ENCODE data around the gene ULBP1.
"Not testable (repeated sequence)": the region's sequence is repeated elsewhere in the genome, so short reads cannot be mapped to it uniquely, and the experiment has no call there.

Gene ULBP1

DNA sequence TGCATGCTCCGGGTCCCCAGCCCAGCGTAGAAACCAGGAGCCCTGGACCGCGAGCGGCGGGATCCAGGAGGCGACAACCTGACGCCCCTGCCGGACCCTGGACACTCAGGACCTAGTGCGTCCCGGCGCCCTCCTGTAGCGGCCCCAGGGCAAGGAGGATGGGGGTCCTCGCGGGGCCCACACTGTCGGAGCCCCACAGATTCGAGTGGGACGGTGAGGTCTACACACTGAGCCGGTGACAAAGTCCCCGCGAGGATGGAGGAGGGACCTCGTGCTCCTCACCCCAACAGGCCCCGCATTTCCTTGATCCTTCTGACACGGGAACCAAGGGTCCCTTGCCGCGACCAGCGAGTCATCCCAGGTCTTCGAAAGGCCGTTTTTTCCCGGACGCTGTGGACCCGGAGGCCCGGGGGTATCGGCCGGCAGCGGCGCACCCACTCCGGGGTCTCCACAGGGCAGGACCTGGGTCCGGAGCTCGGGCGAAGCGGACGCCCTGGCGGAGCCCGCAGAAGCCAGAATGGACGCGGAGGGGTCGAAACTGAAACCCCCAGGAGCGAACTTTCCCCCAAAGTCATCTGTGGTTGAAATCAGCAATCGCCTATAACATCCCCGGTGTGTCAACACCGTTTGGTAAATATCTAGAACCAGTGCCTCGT lies 9.3 kb upstream of the ULBP1 start:
- not testable (repeated sequence) for DNase-seq

- not testable (repeated sequence) for DNase-seq
These were observed 8.6 kb upstream of the ULBP1 start for GRCh38 chr6:149954984-149955653.

GRCh38 chr6:149955654-149956317 lies 8.0 kb upstream of the ULBP1 start:
- DNase-seq = not testable (repeated sequence)

DNA sequence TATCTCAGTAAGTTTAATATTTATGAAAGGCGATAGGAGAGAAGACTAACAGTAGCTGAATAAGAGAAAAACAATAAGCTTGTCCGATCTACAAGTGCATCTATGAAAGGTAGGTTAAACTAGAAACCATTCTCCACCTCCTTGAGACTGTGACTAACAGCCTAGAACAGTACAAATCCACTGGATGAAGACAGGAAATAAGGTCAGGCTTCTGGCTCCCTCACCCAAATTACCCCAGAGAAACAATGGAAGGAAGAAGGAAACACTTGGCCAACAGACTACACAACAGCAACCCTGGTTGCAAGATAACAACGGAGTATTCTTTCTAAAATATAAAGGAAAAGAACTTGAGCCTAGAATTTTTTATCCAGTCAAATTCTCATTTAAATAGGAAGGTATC lies 5.6 kb upstream of the ULBP1 start:
- not testable (repeated sequence) for DNase-seq

- not testable (repeated sequence) for DNase-seq
These were observed 3.9 kb upstream of the ULBP1 start for GRCh38 chr6:149959806-149960205.

- no peak for DNase-seq
These were observed 3.3 kb upstream of the ULBP1 start for GRCh38 chr6:149960488-149960887.

GRCh38 chr6:149961728-149962425 lies 1.9 kb upstream of the ULBP1 start:
- peak; percentile 9 to 16 for DNase-seq

DNA sequence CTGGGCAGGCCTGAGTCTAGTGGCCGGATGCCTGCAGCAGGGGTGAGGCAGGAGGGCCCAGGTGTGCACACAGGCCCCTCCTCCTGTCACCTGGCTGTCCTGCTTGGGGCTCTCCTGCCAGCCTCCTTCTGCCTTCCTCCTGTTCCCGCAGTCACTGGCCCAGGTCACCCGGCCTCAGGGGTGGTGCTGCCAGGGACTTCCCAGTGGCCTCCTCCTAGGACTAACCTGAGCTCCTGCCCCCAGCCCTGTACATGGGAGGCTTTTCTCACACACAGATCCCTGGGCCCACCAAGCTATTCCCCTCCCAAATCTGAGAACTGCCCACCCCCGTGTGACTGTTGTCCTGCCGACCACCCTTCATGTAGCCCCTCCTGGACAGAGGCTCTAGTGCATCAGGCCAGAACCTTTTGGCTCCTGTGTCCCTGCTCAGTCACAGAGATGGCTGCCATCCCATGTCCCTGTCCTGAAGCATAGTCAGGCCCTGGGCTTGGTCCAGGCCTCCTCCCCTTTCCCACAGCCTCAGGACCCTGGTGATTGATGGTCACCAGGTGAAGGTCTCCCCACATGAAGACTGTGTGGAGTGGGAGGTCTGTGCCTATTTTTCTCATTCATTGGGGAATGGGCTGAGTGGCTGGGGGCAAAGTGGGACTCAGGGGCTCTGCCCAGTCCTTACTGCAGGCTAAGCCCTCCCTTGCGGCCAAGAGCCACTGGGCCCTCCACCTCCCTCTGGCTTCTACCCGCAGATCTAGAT lies 1.1 kb upstream of the ULBP1 start:
- no peak for DNase-seq

DNA sequence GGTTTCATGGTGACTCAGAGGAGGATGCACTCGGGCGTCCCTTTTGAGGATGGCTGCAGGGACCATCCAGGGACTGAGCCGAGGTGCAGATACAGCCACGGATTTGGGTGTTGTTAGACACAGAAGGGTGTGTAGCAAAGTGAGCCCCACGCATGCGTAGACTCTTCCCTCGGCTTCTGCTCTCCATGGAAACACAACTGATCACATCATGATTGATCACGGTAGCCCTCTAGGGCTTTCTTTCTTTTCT lies 606 bp upstream of the ULBP1 start:
- DNase-seq = peak; percentile 57 to 70

GRCh38 chr6:149964308-149965193 lies 808 bp downstream of the ULBP1 start:
- no peak for DNase-seq

GRCh38 chr6:149965194-149966020 lies 1.7 kb downstream of the ULBP1 start:
- DNase-seq = no peak

DNA sequence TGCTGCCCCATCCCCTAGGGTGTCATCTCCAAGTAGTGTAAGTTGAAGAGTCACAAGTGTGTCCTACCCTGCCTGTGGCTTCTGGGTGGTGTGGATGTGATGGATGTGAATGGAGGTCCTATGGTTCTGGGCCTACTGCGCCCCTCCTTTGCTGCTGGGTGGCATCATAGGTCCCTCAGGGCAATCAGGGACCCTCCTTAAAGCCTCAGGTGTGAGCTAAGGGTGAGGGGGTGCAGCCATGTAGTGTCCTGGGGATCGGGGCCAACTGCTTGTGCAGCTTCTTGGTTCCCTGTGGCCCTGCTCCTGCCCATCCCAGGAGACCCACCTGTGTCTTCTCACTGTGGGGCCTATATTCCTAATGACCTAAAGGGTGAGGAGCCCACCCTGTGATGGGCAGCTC lies 2.6 kb downstream of the ULBP1 start:
- not testable (repeated sequence) for DNase-seq

GRCh38 chr6:149967591-149967990 lies 3.8 kb downstream of the ULBP1 start:
- no peak for DNase-seq

DNA sequence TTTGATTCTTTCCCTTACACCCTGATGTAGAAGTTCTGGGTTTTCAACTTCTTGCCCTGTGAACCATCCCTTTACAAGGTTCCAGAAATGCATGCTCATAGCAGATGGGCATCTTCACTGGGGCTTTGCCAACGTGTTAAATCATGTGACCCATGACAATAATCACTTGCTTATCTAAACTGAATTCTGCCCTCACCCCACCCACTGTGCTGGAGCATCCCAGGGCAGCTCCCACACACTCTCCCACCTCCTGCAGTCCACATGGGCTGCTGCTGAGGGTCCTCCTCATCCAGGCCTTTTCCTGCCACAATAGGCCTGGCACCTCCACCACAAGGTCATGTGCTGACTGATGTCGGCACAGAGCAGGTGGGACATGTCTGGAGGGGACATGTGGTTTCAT lies 4.3 kb downstream of the ULBP1 start:
- DNase-seq = not testable (repeated sequence)

GRCh38 chr6:149968909-149969308 lies 5.2 kb downstream of the ULBP1 start:
- DNase-seq = not testable (repeated sequence)

GRCh38 chr6:149969635-149970034 lies 5.9 kb downstream of the ULBP1 start:
- no peak for DNase-seq

DNA sequence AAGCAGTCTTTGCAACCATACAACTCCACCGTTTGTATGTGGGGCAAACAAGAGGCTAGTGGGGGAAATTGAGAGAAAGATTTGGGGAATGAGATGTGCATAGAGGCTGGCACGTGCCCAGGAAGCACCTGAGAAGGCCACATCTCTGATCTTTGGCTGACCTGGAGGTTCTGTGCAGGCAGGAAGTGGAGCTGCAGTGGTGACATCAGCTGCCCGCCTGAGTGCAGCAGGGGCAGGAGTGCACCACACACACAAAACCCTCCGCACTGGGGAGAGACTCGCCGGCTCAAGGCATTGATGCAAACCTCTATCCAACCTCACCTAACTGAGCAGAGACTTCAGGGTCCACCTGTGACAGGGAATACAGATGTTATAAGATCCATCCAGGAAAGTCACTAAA lies 10.7 kb downstream of the ULBP1 start:
- not testable (repeated sequence) for DNase-seq

GRCh38 chr6:149974825-149975224 lies 11.1 kb downstream of the ULBP1 start:
- no peak for DNase-seq

DNA sequence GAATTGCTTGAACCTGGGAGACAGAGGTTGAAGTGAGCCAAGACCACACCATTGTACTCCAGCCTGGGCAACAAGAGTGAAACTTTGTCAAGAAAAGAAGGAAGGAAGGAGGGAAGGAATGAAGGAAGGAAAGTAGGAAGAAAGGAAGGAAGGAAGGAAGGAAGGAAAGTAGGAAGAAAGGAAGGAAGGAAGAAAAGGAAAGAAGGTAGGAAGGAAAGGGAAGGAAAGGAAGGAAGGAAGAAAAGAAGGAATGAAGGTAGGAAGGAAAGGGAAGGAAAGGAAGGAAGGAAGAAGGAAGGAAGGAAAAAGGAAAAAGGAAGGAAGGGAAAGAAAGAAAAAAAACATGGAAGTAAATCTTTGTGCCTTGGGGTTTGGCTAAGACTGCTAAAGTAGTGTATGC lies 11.7 kb downstream of the ULBP1 start:
- DNase-seq = no peak

GRCh38 chr6:149977221-149977620 lies 13.5 kb downstream of the ULBP1 start:
- DNase-seq = no peak

- DNase-seq = no peak
These were observed 14.9 kb downstream of the ULBP1 start for GRCh38 chr6:149978610-149979009.

All from NCI-H446 (cell line).